Endodermal cell (in vitro differentiated cells): ENCODE results near the gene ZBTB20. TPM values are rescaled to one million over a fixed set of nuclear protein-coding genes. Genes with fewer than 3 reads are reported as not detected.

Experiments
- DNase-seq: peaks from one replicate; pipeline ENCODE4 v3.0.0-alpha.2; 2017
- H3K27ac ChIP-seq: 2 replicates; pipeline ENCODE4 v1.5.1; 2013; ENCODE audit warnings: mild to moderate bottlenecking, low read depth, low read length, moderate library complexity
- H3K27me3 ChIP-seq: 2 replicates; pipeline ENCODE4 v1.6.1; 2013; ENCODE audit warnings: mild to moderate bottlenecking, low read length, moderate library complexity; ENCODE audit not compliant: insufficient read depth, control insufficient read depth, poor library complexity, severe bottlenecking
- H3K36me3 ChIP-seq: 2 replicates; pipeline ENCODE4 v1.7.0; 2013; ENCODE audit warnings: mild to moderate bottlenecking, low read length, moderate library complexity; ENCODE audit not compliant: control insufficient read depth, insufficient read depth
- H3K4me1 ChIP-seq: one replicate; pipeline ENCODE4 v1.7.0; 2013; ENCODE audit warnings: low read length; ENCODE audit not compliant: control insufficient read depth, insufficient read depth
- H3K4me3 ChIP-seq: 2 replicates; pipeline ENCODE4 v1.5.1; 2013; ENCODE audit warnings: mild to moderate bottlenecking, low read length, moderate library complexity
- H3K9ac ChIP-seq: 2 replicates; pipeline ENCODE4 v1.6.1; 2013; ENCODE audit warnings: mild to moderate bottlenecking, low read length, moderate library complexity; ENCODE audit not compliant: poor library complexity, severe bottlenecking; ENCODE audit errors: extremely low read depth
- H3K9me3 ChIP-seq: 2 replicates; pipeline ENCODE4 v1.6.1; 2013; ENCODE audit warnings: mild to moderate bottlenecking, low read length, moderate library complexity; ENCODE audit not compliant: control insufficient read depth
- H3K27ac Mint-ChIP-seq: 2 replicates; pipeline ENCODE4 v1.8.0; 2020; ENCODE audit warnings: mixed read lengths
- H3K27me3 Mint-ChIP-seq: 2 replicates; pipeline ENCODE4 v1.8.0; 2021; ENCODE audit warnings: mild to moderate bottlenecking, mixed read lengths; ENCODE audit not compliant: insufficient read depth
- H3K36me3 Mint-ChIP-seq: 2 replicates; pipeline ENCODE4 v1.8.0; 2020; ENCODE audit warnings: low read depth, mixed read lengths
- H3K4me1 Mint-ChIP-seq: 2 replicates; pipeline ENCODE4 v1.8.0; 2020; ENCODE audit warnings: mixed read lengths
- H3K4me3 Mint-ChIP-seq: 2 replicates; pipeline ENCODE4 v1.8.0; 2020; ENCODE audit warnings: mild to moderate bottlenecking, moderate library complexity, mixed read lengths
- H3K9me3 Mint-ChIP-seq: 2 replicates; pipeline ENCODE4 v1.8.0; 2020; ENCODE audit warnings: mild to moderate bottlenecking, mixed read lengths
- CTCF ChIP-seq: fragments of 200-600 bp; sonication (generic); conservative IDR thresholded peaks from 2 replicates; pipeline ENCODE4 v1.5.0; 2021; ENCODE audit warnings: antibody characterized with exemption, mild to moderate bottlenecking
- WGBS, 2 experiments: methylation state at CpG; one replicate each; pipeline versions ENCODE4 v1.1.5 to v1.1.7; 2013; ENCODE audit warnings: missing lambda C conversion rate in 2 of 2, mixed read lengths in 1 of 2; ENCODE audit not compliant: insufficient coverage in 1 of 2, insufficient read length in 1 of 2; 5-methylcytosine and 5-hydroxymethylcytosine counted together
- total RNA-seq, 2 donors: library from RNA; stranded (reverse); fragmentation: NEBNext Ultra II Directional in 1 of 2; extraction: Animal tissue kit (Norgen Biotek cat#: 25700) in 1 of 2; gene quantifications; 2 replicates in 1 of 2; 3 replicates in 1 of 2; pipeline ENCODE4 v1.2.1, GENCODE V29; 2021

Gene ZBTB20
- total RNA-seq, 2 donors from 2014 or later, result 1.6 to 2.9 TPM

- DNase-seq, result no peak
- no peak for TF ChIP-seq CTCF
- Histone ChIP-seq H3K9me3 (no peaks in the 10 kb centered on the region), H3K27ac (no peak overlapping the region), H3K9ac (no peak overlapping the region), H3K27me3 (peaks cover 4% of the 10 kb centered on the region), H3K36me3 (no peaks in the 10 kb centered on the region), H3K4me3 (no peak overlapping the region), H3K4me1 (no peaks in the 10 kb centered on the region)
- Mint-ChIP-seq H3K4me1 (no peaks in the 10 kb centered on the region), H3K36me3 (no peaks in the 10 kb centered on the region), H3K27me3 (no peaks in the 10 kb centered on the region), H3K9me3 (no peaks in the 10 kb centered on the region), H3K4me3 (no peak overlapping the region), H3K27ac (no peak overlapping the region)
- WGBS, 2 experiments, result 88 to 100% methylated on average over 2 of the region's 2 CpGs
These were observed 550.9 kb downstream of the ZBTB20 start for GRCh38 chr3:114596147-114596546.

- Mint-ChIP-seq H3K36me3 (no peaks in the 10 kb centered on the region), H3K9me3 (no peaks in the 10 kb centered on the region), H3K4me3 (no peak overlapping the region), H3K4me1 (no peaks in the 10 kb centered on the region), H3K27me3 (no peaks in the 10 kb centered on the region), H3K27ac (no peak overlapping the region)
- Histone ChIP-seq H3K27ac (no peak overlapping the region), H3K9me3 (no peaks in the 10 kb centered on the region), H3K4me1 (no peaks in the 10 kb centered on the region), H3K9ac (no peak overlapping the region), H3K27me3 (peaks cover 4% of the 10 kb centered on the region), H3K36me3 (no peaks in the 10 kb centered on the region), H3K4me3 (no peak overlapping the region)
- DNase-seq, result no peak
- WGBS, 2 experiments, result 83 to 98% methylated on average over 1 of the region's 2 CpGs
- TF ChIP-seq CTCF, result no peak
These were observed 551.5 kb downstream of the ZBTB20 start for GRCh38 chr3:114595522-114596028.

GRCh38 chr3:114590309-114591047 is 556.6 kb downstream of the ZBTB20 start:
- Mint-ChIP-seq H3K36me3 (no peaks in the 10 kb centered on the region), H3K27me3 (no peaks in the 10 kb centered on the region), H3K27ac (no peak overlapping the region), H3K4me1 (no peaks in the 10 kb centered on the region), H3K9me3 (no peaks in the 10 kb centered on the region), H3K4me3 (no peak overlapping the region)
- Histone ChIP-seq H3K4me3 (no peak overlapping the region), H3K36me3 (no peaks in the 10 kb centered on the region), H3K9ac (no peak overlapping the region), H3K27ac (no peak overlapping the region), H3K9me3 (no peaks in the 10 kb centered on the region), H3K27me3 (no peaks in the 10 kb centered on the region), H3K4me1 (no peaks in the 10 kb centered on the region)
- WGBS, 2 experiments, result 90 to 94% methylated on average over 2 to 4 of the region's 6 CpGs
- no peak for TF ChIP-seq CTCF
- DNase-seq, result no peak
